ENCODE measurements around the gene MSH3. TPM values are rescaled to one million over a fixed set of nuclear protein-coding genes. Genes with fewer than 3 reads are reported as not detected.

The MSH3 gene
- total RNA-seq, 1 donor from 2014 or later: 15.4 TPM

GRCh38 chr5:80706835-80707447, 52.5 kb downstream of the MSH3 start:
- Histone ChIP-seq H4K20me1 (ENCODE audit: insufficient read depth, low read length) (no peaks in the 10 kb centered on the region), H3K36me3 (ENCODE audit: insufficient read depth, low read length) (no peaks in the 10 kb centered on the region), H3K9ac (ENCODE audit: low read length) (no peak overlapping the region), H3K4me3 (ENCODE audit: insufficient read depth, low read depth, low read length) (no peak overlapping the region), H3K79me2 (ENCODE audit: insufficient read depth, low read length) (no peaks in the 10 kb centered on the region), H3K9me3 (ENCODE audit: insufficient read depth, low read depth, low read length) (no peaks in the 10 kb centered on the region), H2AFZ (ENCODE audit: low read depth, low read length) (no peak overlapping the region), H3K4me2 (ENCODE audit: low read length) (no peak overlapping the region), H3K4me1 (ENCODE audit: insufficient read depth, low read length) (no peaks in the 10 kb centered on the region), H3K27ac (ENCODE audit: low read depth, low read length) (no peak overlapping the region), H3K27me3 (ENCODE audit: insufficient read depth, low read length) (no peaks in the 10 kb centered on the region)
- Mint-ChIP-seq H3K9me3 (ENCODE audit: unreplicated experiment) (peaks cover 2% of the 10 kb centered on the region), H3K4me1 (ENCODE audit: low read depth, unreplicated experiment) (peaks cover 33% of the 10 kb centered on the region), H3K27ac (ENCODE audit: unreplicated experiment) (peak overlapping the region; percentile 41), H3K4me3 (ENCODE audit: unreplicated experiment) (no peak overlapping the region), H3K36me3 (ENCODE audit: low read depth, unreplicated experiment) (peaks cover 2% of the 10 kb centered on the region), H3K27me3 (ENCODE audit: low read depth, unreplicated experiment) (no peaks in the 10 kb centered on the region)
- DNase-seq (ENCODE audit: low read depth) (no peak), FAIRE-seq (no peak)
- TF ChIP-seq EZH2 (IDR thresholded peaks at IDR 0.05; ENCODE audit: insufficient read depth, low read length) (no peak), CTCF (IDR thresholded peaks at IDR 0.05; ENCODE audit: insufficient read depth, low read depth, low read length) (no peak)

GRCh38 chr5:80707645-80708044, 53.2 kb downstream of the MSH3 start:
- H3K27ac ChIP-seq (ENCODE audit: low read depth, low read length): no peak overlapping the region

More at GRCh38 chr5:80707645-80708044, 53.2 kb downstream of the MSH3 start:
- H3K27ac Mint-ChIP-seq (ENCODE audit: unreplicated experiment): peak overlapping the region; percentile 66
- Histone ChIP-seq H4K20me1 (ENCODE audit: insufficient read depth, low read length) (no peaks in the 10 kb centered on the region), H3K79me2 (ENCODE audit: insufficient read depth, low read length) (no peaks in the 10 kb centered on the region), H3K27me3 (ENCODE audit: insufficient read depth, low read length) (no peaks in the 10 kb centered on the region), H3K9me3 (ENCODE audit: insufficient read depth, low read depth, low read length) (no peaks in the 10 kb centered on the region), H3K9ac (ENCODE audit: low read length) (no peak overlapping the region), H3K4me1 (ENCODE audit: insufficient read depth, low read length) (no peaks in the 10 kb centered on the region), H3K36me3 (ENCODE audit: insufficient read depth, low read length) (no peaks in the 10 kb centered on the region), H3K4me2 (ENCODE audit: low read length) (no peak overlapping the region), H2AFZ (ENCODE audit: low read depth, low read length) (no peak overlapping the region), H3K4me3 (ENCODE audit: insufficient read depth, low read depth, low read length) (no peak overlapping the region)
- H3K36me3 Mint-ChIP-seq (ENCODE audit: low read depth, unreplicated experiment): peaks cover 4% of the 10 kb centered on the region
- FAIRE-seq (no peak), DNase-seq (ENCODE audit: low read depth) (peak; percentile 18)
- TF ChIP-seq CTCF (IDR thresholded peaks at IDR 0.05; ENCODE audit: insufficient read depth, low read depth, low read length) (no peak), EZH2 (IDR thresholded peaks at IDR 0.05; ENCODE audit: insufficient read depth, low read length) (no peak)
- no peaks in the 10 kb centered on the region for H3K27me3 Mint-ChIP-seq (ENCODE audit: low read depth, unreplicated experiment)
- H3K4me1 Mint-ChIP-seq (ENCODE audit: low read depth, unreplicated experiment): peaks cover 33% of the 10 kb centered on the region
- no peak overlapping the region for H3K4me3 Mint-ChIP-seq (ENCODE audit: unreplicated experiment)
- peaks cover 2% of the 10 kb centered on the region for H3K9me3 Mint-ChIP-seq (ENCODE audit: unreplicated experiment)
